Measurements from ENCODE around the gene ARHGAP33. TPM values are rescaled to one million over a fixed set of nuclear protein-coding genes. Genes with fewer than 3 reads are reported as not detected.

ARHGAP33 gene
- total RNA-seq, 1 donor from 2014 or later, result 15.2 TPM

GRCh38 chr19:35732540-35733179 is 42.7 kb upstream of the ARHGAP33 start:
- Mint-ChIP-seq H3K4me3 (ENCODE audit: unreplicated experiment) (no peak overlapping the region), H3K36me3 (ENCODE audit: unreplicated experiment) (peaks cover 62% of the 10 kb centered on the region), H3K4me1 (ENCODE audit: unreplicated experiment) (no peaks in the 10 kb centered on the region), H3K27ac (ENCODE audit: unreplicated experiment) (no peak overlapping the region), H3K9me3 (ENCODE audit: unreplicated experiment) (no peaks in the 10 kb centered on the region), H3K27me3 (ENCODE audit: unreplicated experiment) (no peaks in the 10 kb centered on the region)
- TF ChIP-seq CTCF (IDR thresholded peaks at IDR 0.05), result no peak
- no peak for DNase-seq (ENCODE audit: extremely low spot score, unreplicated experiment)

GRCh38 chr19:35733180-35734125 is 41.9 kb upstream of the ARHGAP33 start:
- H3K27ac Mint-ChIP-seq (ENCODE audit: unreplicated experiment), result no peak overlapping the region
- H3K36me3 Mint-ChIP-seq (ENCODE audit: unreplicated experiment), result peaks cover 58% of the 10 kb centered on the region

GRCh38 chr19:35734273-35734672 is 41.1 kb upstream of the ARHGAP33 start:
- no peak for TF ChIP-seq CTCF (IDR thresholded peaks at IDR 0.05)
- Mint-ChIP-seq H3K4me3 (ENCODE audit: unreplicated experiment) (no peak overlapping the region), H3K27ac (ENCODE audit: unreplicated experiment) (no peak overlapping the region), H3K4me1 (ENCODE audit: unreplicated experiment) (no peaks in the 10 kb centered on the region), H3K9me3 (ENCODE audit: unreplicated experiment) (no peaks in the 10 kb centered on the region), H3K27me3 (ENCODE audit: unreplicated experiment) (no peaks in the 10 kb centered on the region), H3K36me3 (ENCODE audit: unreplicated experiment) (peaks cover 56% of the 10 kb centered on the region)
- no peak for DNase-seq (ENCODE audit: extremely low spot score, unreplicated experiment)

More at GRCh38 chr19:35733180-35734125, 41.9 kb upstream of the ARHGAP33 start:
- Mint-ChIP-seq H3K4me1 (ENCODE audit: unreplicated experiment) (no peaks in the 10 kb centered on the region), H3K9me3 (ENCODE audit: unreplicated experiment) (no peaks in the 10 kb centered on the region), H3K4me3 (ENCODE audit: unreplicated experiment) (no peak overlapping the region), H3K27me3 (ENCODE audit: unreplicated experiment) (no peaks in the 10 kb centered on the region)
- DNase-seq (ENCODE audit: extremely low spot score, unreplicated experiment), result no peak
- no peak for TF ChIP-seq CTCF (IDR thresholded peaks at IDR 0.05)

GRCh38 chr19:35734889-35735288 is 40.5 kb upstream of the ARHGAP33 start:
- H3K4me3 Mint-ChIP-seq (ENCODE audit: unreplicated experiment), result no peak overlapping the region
- H3K27me3 Mint-ChIP-seq (ENCODE audit: unreplicated experiment), result no peaks in the 10 kb centered on the region
- H3K4me1 Mint-ChIP-seq (ENCODE audit: unreplicated experiment), result no peaks in the 10 kb centered on the region
- no peak for DNase-seq (ENCODE audit: extremely low spot score, unreplicated experiment)
- no peaks in the 10 kb centered on the region for H3K9me3 Mint-ChIP-seq (ENCODE audit: unreplicated experiment)
- no peak for TF ChIP-seq CTCF (IDR thresholded peaks at IDR 0.05)
- H3K36me3 Mint-ChIP-seq (ENCODE audit: unreplicated experiment), result peaks cover 50% of the 10 kb centered on the region
- H3K27ac Mint-ChIP-seq (ENCODE audit: unreplicated experiment), result no peak overlapping the region

Measured in osteocyte (in vitro differentiated cells).